Esophagus squamous epithelium (tissue), 4 donors: Measurements from ENCODE around the gene DEFB112.

Source experiments
- POLR2A ChIP-seq, 4 donors: fragments of 450-650 bp; IDR thresholded peaks; one replicate each; pipeline ENCODE4 v1.6.1; 2017; ENCODE audit warnings: antibody characterized with exemption in 4 of 4, mild to moderate bottlenecking in 4 of 4, moderate library complexity in 3 of 4
- TF ChIP-seq, protein P1 (sequence below), 6 experiments: fragments of 450-650 bp in 4 of 6; fragments of 200-600 bp in 2 of 6; sonication (generic) in 2 of 6; IDR thresholded peaks; one replicate each; pipeline ENCODE4 v1.5.1; 2016 to 2019; ENCODE audit warnings: antibody characterized with exemption in 6 of 6, mild to moderate bottlenecking in 4 of 6, moderate library complexity in 4 of 6

DNA sequence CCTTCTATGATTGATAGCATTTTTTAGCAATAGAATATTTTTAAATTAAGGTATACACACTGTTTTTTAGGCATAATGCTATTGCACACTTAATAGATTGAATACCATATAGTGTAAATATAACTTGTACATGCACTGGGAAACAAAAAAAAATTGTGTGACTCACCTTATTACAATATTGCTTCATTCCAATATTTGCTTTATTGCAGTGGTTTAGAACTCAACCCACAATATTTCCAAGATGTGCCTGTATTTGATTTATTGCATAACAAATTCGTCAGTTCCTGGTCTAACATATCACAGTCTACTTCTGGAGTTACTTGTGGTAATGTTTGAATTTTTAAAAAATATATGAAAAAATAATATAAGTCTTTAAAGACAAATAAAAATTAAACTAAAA lies 41.9 kb upstream of the DEFB112 start:
- TF ChIP-seq, protein P1, sequence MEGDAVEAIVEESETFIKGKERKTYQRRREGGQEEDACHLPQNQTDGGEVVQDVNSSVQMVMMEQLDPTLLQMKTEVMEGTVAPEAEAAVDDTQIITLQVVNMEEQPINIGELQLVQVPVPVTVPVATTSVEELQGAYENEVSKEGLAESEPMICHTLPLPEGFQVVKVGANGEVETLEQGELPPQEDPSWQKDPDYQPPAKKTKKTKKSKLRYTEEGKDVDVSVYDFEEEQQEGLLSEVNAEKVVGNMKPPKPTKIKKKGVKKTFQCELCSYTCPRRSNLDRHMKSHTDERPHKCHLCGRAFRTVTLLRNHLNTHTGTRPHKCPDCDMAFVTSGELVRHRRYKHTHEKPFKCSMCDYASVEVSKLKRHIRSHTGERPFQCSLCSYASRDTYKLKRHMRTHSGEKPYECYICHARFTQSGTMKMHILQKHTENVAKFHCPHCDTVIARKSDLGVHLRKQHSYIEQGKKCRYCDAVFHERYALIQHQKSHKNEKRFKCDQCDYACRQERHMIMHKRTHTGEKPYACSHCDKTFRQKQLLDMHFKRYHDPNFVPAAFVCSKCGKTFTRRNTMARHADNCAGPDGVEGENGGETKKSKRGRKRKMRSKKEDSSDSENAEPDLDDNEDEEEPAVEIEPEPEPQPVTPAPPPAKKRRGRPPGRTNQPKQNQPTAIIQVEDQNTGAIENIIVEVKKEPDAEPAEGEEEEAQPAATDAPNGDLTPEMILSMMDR (IDR thresholded peaks at IDR 0.05), result no peak
- no peak for TF ChIP-seq POLR2A (IDR thresholded peaks at IDR 0.05)
